ENCODE data around the gene SULT1C2. TPM values are rescaled to one million over a fixed set of nuclear protein-coding genes. Genes with fewer than 3 reads are reported as not detected.
"Not testable (repeated sequence)": the region's sequence is repeated elsewhere in the genome, so short reads cannot be mapped to it uniquely, and the experiment has no call there.

Gene SULT1C2
- total RNA-seq, 2 donors from 2014 or later: 0.98 to 3.7 TPM

GRCh38 chr2:108330979-108331378 lies 42.3 kb downstream of the SULT1C2 start:
- intact Hi-C loops (cut with DNase I, micrococcal nuclease): no loop called here
- ATAC-seq (no peak), DNase-seq (no peak)

DNA sequence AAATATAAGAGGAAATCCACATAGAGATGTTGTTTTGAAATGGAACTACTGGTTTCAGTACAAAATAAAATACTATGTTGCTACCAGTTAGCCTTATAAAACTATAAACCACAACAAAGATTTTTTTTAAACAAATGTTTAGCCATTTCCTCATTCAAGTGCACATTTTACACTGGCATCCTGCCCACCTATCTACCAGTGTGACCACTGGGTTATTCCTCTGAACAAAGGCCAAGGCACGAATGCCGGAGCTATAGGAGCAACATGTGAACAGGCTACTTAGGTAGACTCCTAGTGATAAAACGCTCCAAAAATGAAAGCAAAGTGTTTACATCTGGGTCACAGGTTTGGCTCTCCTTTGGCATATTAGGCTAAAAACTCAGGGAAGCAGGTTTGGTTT lies 57.3 kb downstream of the SULT1C2 start:
- intact Hi-C loops (cut with DNase I, micrococcal nuclease): no loop called here
- ATAC-seq (peak; percentile 33), DNase-seq (peak in 1 of 2 donors; percentile 9)

DNA sequence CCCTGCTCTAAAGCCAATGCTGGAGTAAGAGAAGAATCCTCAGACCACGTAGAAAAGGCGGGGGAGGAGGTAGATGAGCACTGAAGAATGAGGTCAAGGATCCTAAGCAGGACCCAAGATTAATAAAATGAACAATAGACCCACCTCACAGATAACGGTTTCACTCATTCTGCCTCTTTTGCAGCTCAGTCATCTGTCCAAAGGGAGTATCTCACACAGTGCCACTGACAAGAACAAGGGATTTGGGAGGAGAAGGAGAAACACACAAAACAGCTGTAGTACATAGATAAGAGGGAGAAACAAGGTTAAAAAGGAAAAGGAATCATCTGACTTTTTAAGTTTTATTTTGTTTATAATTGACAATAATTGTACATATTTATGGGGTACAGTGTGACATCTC lies 58.1 kb downstream of the SULT1C2 start:
- intact Hi-C loops (cut with DNase I, micrococcal nuclease): no loop called here
- no peak for ATAC-seq
- DNase-seq: no peak

- no peak for ATAC-seq
- intact Hi-C loops (cut with DNase I, micrococcal nuclease): no loop called here
- DNase-seq: no peak
Observed at GRCh38 chr2:108347786-108348185, 59.1 kb downstream of the SULT1C2 start.

DNA sequence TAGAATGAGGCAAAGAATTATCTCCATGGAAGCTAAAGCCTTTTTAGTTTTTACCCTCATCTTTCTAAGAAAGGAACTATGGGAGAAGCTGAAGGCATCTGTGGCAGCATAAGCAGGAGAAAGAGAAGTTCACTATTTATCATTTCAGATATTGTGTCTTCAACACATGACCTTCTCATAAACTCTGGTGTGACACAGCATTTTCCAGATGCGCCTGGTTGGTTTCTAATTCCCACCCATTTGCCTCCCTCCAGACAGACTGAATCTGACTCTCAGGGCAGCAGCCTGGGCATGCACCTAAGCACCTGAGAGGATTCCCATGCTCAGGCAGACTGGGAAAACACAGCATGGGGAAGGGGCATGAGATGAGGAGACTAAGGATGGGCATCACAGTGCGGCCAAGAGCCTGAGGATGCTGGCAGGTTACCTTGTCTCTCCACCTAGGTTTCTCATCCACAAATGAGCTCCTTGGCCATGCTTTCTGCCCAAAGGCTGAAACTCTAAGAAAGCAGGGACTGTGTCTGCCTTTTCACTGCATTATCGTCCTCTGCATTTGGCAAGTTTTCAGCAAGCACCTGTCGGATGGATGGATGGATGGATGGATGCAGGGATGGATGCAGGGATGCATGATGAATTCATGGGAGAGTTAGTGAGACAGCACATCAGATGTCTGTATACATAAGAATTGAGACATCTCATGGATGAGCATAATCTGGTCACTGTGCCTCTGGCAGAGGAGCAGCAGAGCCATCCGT lies 60.3 kb downstream of the SULT1C2 start:
- ATAC-seq (no peak), DNase-seq (no peak)
- intact Hi-C loops (cut with DNase I, micrococcal nuclease): no loop called here

- ATAC-seq (no peak), DNase-seq (no peak)
- intact Hi-C loops (cut with DNase I, micrococcal nuclease): no loop called here
Observed at GRCh38 chr2:108349571-108349928, 60.9 kb downstream of the SULT1C2 start.

DNA sequence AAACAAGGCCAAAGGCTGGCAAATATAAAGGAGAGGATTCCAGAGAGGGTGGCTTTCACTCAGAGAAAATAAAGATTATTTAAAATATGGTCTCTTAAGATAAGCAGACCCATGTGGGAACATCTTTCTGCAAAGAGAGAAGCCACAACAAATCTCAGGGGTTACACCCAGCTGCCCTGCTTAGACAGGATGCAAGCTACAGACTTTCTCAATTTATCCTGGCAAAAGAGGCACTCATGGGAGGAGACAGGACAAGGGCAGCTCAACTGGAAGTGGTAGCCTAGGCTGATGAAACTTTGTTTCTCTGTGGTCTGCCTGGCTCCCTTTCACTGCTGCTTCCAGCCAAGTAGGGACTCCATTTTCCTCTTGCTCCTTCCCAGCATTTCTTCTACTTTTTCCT lies 63.2 kb downstream of the SULT1C2 start:
- ATAC-seq: no peak
- no peak for DNase-seq
- intact Hi-C loops (cut with DNase I, micrococcal nuclease): no loop called here

DNA sequence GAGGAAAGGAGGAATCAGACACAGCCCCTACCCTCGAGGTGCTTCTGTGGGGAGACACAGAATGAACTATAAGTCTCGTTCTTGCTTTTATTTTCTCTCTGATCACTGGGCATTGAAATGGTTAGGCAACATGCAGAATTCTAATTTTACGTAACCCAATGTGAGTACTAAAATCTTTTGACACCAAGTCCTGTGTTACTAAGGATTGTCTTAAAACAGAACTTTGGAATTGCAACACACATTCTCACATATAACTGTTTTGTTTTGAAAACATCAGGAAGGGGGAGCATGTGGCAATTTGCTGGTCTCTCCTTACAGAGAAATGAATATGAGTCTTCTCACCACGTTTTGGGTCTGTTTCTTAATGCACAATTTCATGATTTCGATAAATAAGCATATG lies 65.4 kb downstream of the SULT1C2 start:
- no peak for ATAC-seq
- no peak for DNase-seq
- intact Hi-C loops (cut with DNase I, micrococcal nuclease): no loop called here

DNA sequence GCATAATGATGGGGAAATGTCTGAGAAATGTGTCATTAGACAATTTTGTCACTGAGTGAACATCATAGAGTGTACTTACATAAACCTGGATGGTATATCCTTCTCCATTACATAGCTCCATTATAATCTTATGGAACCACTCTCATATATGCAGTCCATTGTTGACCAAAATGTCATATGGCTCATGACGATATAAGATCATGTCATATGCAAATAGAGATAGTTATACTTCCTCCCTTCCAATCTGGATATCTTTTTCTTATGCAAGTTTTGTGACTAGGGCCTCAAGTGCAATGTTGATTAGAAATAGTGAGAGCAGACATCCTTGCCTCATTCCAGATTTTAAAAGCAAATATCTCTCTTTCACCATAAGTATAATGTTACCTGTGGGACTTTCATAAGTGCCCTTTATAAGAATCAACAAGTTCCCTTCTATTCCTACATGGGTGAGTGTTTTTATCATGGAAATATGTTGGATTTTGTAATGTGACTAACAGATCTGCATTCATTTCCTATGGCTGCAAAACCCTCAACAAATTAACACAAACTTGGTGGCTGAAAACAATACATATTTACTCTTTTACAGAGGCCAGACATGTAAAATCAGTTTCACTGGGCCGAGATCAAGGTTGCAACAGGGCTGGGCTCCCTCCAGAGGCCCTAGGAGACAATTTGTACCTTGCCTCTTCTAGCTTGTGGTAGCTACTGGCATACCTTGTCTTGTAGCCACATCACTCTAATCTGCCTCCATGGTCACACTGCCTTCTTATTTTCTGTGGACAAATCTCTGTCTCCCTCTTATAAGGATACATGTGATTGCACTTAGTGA lies 67.4 kb downstream of the SULT1C2 start:
- DNase-seq: no peak
- no peak for ATAC-seq
- intact Hi-C loops (cut with DNase I, micrococcal nuclease): no loop called here

GRCh38 chr2:108359336-108359735 lies 70.6 kb downstream of the SULT1C2 start:
- intact Hi-C loops (cut with DNase I, micrococcal nuclease); DNase-seq; ATAC-seq: not testable (repeated sequence)

Other genes starting within 250 kb of the SULT1C2 start
- gene SULT1C3, start 48.9 kb upstream of the SULT1C2 start, total RNA-seq: under 1 TPM in 1 of 2 donors, not detected in 1; 0.98 TPM
- gene SULT1C4, start 89.1 kb downstream of the SULT1C2 start, total RNA-seq: 1 to 10 TPM in 1 of 2 donors, under 1 TPM in 1; 0.46 to 1.2 TPM
- 10 to 100 TPM; 70.3 to 91.8 TPM for gene GCC2, start 160.3 kb downstream of the SULT1C2 start, total RNA-seq
- 10 to 100 TPM; 28.4 to 33.9 TPM for gene LIMS1, start 245.6 kb downstream of the SULT1C2 start, total RNA-seq

All from left colon (tissue), 2 donors.